Left colon (tissue), 2 donors: Measurements from ENCODE around the gene NEGR1. TPM values are rescaled to one million over a fixed set of nuclear protein-coding genes. Genes with fewer than 3 reads are reported as not detected.

Experiments used
- ATAC-seq: fragments of 200-7000 bp; cut with Tn5 transposase; one replicate; pipeline ENCODE4 v1.9.1; 2020; ENCODE audit warnings: mild to moderate bottlenecking, moderate library complexity
- DNase-seq, 2 donors: peaks; one replicate each; pipeline ENCODE4 v3.0.0-alpha.2; 2020
- intact Hi-C, 2 donors: fragments of 100-400 bp; cut with DNase I in 1 of 2; cut with micrococcal nuclease in 1 of 2; formaldehyde crosslinking; loops; one replicate each; pipeline versions ENCODE4 v1.11.2 to v1.14.0; 2022; cut with DNase I, micrococcal nuclease
- total RNA-seq, 2 donors: library from RNA; stranded (reverse); fragmentation: NEBNext Ultra II Directional; extraction: Animal tissue kit (Norgen Biotek cat#: 25700); gene quantifications; one replicate each; pipeline ENCODE4 v1.2.1, GENCODE V29; 2021
- donor health status: DM: no; HTN: no; CAD: no.
- donor health status: DM: yes; HTN: yes; CAD: no.

Gene NEGR1
- total RNA-seq, 2 donors from 2014 or later = 4.2 to 13.1 TPM

DNA sequence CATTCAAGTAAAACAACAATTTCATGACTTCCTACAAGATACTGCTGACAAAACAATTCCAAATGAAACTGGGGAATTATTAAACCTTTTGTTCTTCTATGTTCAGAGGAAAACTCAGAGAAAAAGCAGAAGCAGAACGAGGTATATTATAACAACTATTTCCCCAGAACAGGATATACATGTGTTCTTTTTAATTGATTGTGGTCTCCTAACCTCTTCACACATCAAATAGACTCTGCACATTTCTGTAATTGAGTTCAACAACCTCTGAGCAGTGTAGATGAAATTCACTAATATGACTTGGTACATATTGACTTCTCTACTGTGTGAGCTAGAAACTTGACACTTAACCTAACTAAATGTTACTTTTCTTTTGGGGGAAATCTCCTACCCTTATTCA is 584.2 kb downstream of the NEGR1 start:
- ATAC-seq = no peak
- intact Hi-C loops = no loop called here

GRCh38 chr1:71695821-71696220 is 586.5 kb downstream of the NEGR1 start:
- intact Hi-C loops = no loop called here
- no peak for DNase-seq
- ATAC-seq = peak; percentile 62

More for the DNA sequence above, 584.2 kb downstream of the NEGR1 start:
- no peak for DNase-seq

GRCh38 chr1:71695084-71695483 is 587.3 kb downstream of the NEGR1 start:
- no peak for DNase-seq
- no peak for ATAC-seq
- intact Hi-C loops = no loop called here

DNA sequence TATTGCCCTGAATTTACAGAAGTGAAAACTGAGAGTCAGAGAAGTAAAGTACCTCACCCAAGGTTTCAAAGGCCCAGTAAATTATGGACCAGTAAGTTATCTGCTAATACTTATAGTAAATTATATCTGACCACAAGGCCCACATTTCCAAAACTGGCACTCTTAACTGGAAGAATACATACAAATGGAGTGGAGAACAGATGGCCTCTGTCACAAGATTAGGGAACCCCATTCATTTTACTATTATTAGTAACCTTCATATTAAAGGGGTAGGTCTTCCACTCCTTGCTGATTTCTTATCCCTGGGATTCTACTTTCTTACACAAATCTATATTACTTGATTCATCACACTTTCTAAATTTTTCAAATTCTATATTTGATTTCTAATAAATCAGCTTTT is 588.8 kb downstream of the NEGR1 start:
- ATAC-seq = no peak
- intact Hi-C loops = no loop called here
- DNase-seq = no peak

GRCh38 chr1:71689635-71690034 is 592.7 kb downstream of the NEGR1 start:
- DNase-seq = no peak
- ATAC-seq = no peak
- intact Hi-C loops = no loop called here

GRCh38 chr1:71687376-71687775 is 595.0 kb downstream of the NEGR1 start:
- no peak for DNase-seq
- no peak for ATAC-seq
- intact Hi-C loops = no loop called here

GRCh38 chr1:71676979-71677925 is 605.1 kb downstream of the NEGR1 start:
- intact Hi-C loops = no loop called here
- ATAC-seq (no peak), DNase-seq (no peak)

DNA sequence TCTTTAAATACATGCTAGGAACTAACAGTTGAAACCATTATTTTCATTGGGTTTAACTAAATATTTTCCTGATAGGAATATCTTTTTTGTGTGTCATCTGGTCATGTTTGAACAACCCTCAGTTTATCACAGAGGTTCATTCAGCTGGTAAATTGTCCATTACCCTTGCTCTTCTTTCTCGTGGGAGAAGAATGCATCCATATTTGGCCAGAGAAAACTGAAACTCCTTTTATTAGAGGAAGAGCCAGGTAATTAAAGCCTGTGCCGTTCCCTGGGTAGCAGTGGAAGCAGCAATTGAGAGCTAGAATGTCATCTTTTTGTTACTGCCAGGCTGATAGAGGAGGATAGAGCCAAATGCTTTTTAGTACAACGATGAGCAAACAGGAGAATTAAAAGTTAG is 614.3 kb downstream of the NEGR1 start:
- intact Hi-C loops = no loop called here
- ATAC-seq (no peak), DNase-seq (no peak)

GRCh38 chr1:71667216-71667615 is 615.1 kb downstream of the NEGR1 start:
- intact Hi-C loops = no loop called here
- no peak for ATAC-seq

GRCh38 chr1:71666609-71667008 is 615.7 kb downstream of the NEGR1 start:
- no peak for DNase-seq
- ATAC-seq = no peak
- intact Hi-C loops = no loop called here

More at GRCh38 chr1:71667216-71667615, 615.1 kb downstream of the NEGR1 start:
- DNase-seq = no peak

DNA sequence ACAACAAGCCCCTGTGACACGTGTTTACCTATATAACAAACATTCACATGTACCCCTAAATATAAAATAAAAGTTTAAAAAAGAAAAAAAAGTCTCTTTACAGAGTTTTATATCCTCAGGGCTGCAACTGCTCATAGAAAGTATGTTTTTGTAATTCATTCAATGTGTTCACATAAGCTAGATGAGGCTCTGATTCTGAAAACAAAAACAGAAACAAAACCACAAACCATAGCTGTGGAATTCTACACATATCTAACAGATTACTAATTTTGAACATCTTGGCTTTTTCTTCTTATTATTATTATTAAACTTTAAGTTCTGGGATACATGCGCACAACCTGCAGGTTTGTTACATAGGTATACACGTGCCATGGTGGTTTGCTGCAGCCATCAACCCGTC is 621.9 kb downstream of the NEGR1 start:
- DNase-seq (no peak), ATAC-seq (no peak)
- intact Hi-C loops = no loop called here

DNA sequence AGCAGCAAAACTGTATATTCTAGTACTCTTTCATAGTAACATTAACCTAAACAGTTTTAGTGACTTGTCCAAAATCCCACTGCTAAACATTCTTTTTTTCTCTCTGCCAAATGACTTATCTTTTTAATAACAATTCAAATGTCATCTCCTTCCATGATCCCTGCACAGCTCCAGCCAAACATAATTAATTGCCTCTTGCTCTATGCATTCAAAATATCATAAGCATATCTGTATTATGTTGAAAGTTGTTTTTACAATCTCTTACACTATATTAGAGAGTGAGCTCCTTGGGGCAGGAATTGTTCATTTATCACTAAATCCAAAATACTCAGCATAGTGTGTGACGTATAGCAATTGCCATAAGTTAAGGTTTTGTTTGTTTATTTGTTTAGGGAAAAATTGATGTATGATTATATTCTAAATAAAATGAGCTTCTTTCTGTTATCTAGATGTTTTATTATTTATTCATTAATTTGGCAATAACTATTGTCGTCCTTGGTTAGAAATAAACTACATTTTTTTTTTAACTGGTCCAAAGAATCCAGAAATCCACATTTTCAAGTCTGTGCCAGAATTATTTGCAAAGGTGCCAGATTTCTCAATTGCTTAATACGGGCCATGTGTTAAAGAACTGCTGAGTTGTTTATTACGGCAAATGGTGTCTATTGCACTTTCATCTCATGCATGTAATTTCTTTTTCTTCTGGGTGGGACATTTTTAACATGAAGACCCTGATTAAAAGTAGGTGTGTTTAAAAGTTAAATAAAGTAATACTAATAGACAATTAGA is 624.3 kb downstream of the NEGR1 start:
- ATAC-seq (no peak), DNase-seq (no peak)
- intact Hi-C loops = no loop called here

DNA sequence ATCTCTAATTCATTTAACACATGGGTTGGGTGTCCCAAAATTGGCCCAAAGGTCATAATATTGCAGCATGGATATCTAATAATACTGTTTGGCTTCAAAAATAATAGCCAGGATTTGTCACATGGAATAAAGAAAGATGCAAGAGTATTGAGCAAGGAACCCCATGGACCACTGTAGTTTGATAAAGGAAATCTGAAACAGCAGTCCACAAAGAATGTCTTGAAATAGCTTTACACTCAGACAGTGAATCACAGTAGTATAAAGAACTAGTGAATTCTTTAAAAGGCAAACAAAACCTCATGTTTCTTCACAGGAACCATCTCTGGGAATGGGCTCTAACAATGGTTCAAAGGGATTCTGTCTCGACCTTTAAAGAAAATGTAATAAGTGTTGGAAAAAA is 625.4 kb downstream of the NEGR1 start:
- intact Hi-C loops = no loop called here

GRCh38 chr1:71655604-71656003 is 626.7 kb downstream of the NEGR1 start:
- intact Hi-C loops = no loop called here
- ATAC-seq (no peak), DNase-seq (no peak)

More for the DNA sequence above, 625.4 kb downstream of the NEGR1 start:
- DNase-seq = no peak
- ATAC-seq = no peak

GRCh38 chr1:71653952-71654351 is 628.4 kb downstream of the NEGR1 start:
- ATAC-seq = no peak
- intact Hi-C loops = no loop called here
- no peak for DNase-seq

- intact Hi-C loops = no loop called here
- DNase-seq (no peak), ATAC-seq (no peak)
Measured at GRCh38 chr1:71651214-71651613, 631.1 kb downstream of the NEGR1 start.

DNA sequence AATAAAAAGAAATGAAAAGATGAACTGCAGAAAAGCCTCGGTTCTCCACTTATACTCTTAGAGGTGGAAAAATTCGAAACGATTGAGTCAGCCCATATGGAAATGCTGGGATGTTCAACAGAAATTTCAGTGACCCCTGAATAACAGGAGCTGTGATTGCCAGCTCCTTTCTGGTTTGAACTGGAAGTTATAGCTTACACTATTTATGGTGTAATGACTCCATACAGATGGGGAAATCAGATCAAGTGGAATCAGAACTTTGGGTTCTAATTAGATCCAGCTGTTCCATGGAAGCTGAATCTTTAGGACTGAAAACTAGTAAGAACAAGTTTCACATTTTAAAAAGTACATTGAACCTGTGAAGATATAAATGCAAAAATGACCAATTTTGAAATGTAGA is 632.2 kb downstream of the NEGR1 start:
- ATAC-seq (no peak), DNase-seq (no peak)
- intact Hi-C loops = no loop called here

DNA sequence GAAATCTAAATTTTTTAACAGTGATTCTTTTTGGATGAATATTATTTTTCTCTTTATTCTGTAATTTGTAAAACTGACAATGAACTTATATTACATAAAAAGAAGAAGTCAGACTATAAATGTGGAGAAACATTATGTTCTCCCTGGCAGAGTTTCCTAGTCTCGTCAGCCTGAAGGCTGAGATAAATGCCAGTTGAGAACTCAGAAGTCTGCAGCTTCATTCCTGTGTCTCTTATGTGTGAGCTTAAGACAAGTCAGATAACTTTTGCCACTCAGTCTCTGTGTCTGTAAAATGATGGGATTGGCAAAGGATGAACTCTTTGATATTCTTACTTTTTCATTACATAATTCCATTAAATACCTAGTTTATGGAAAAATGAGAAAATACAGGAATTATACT is 632.7 kb downstream of the NEGR1 start:
- ATAC-seq (no peak), DNase-seq (no peak)
- intact Hi-C loops = no loop called here

DNA sequence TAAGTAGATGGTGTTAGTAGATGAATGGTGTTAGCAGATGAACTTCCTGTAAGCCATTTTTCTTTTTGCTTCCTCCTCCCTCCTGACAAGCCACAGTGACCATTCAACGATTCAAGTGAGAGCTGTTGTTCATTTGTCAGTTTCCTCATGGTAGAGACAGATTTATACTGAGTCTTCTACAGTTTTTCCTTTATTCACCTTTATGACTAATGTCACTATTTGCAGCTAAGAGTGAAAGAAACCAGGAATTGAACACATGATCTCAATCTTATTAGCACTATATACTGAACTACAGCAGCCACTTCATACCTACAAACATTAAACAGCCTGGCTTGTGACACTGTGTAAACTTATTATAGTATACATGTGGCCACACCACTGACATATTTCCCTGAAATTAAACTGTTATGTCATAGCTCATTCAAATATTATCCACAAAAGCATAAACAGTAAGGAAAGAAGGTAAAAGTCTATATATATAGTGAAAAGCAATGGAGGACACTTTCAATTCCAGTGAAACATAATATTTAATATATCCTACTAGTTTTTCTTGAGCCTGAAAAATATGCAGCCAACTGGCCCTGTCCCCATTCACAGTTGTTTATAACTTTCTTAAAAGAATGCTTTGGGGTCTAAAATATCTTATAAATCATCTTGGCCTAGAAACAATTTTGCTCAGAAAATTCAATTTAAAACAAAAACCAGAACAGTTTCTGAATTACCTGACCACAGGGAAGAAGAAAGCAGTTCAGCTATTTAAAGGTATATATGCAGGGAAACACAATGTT is 634.6 kb downstream of the NEGR1 start:
- no peak for DNase-seq
- peak; percentile 40 for ATAC-seq

More for the DNA sequence above, 634.6 kb downstream of the NEGR1 start:
- intact Hi-C loops = no loop called here
